ENCODE results near the gene TTC3.
A peak's percentile ranks its signal among the peaks of the same experiment; 100 is the strongest.

The TTC3 gene

GRCh38 chr21:37085726-37086125 lies 12.7 kb downstream of the TTC3 start:
- ChIA-PET POLR2A (interaction anchor here (0.6 kb wide), 1 partner anchor 347 kb away, joined by 4 read pairs; no protein-coding TSS in a partner anchor), CTCF (interaction anchor here (0.5 to 2.9 kb wide), 9 partner anchors 10 to 455 kb away, joined by 3 to 11 read pairs (median 6); no protein-coding TSS in a partner anchor)
- H3K36me3 ChIP-seq (ENCODE audit: control insufficient read depth in 2 of 2, insufficient read depth in 1 of 2, low read length in 2 of 2): peaks cover 8% of the 10 kb centered on the region in 2 experiments
- TF ChIP-seq ZSCAN5A (tag by site-specific recombination; IDR thresholded peaks at IDR 0.05) (no peak), PRDM10 (tag by site-specific recombination; IDR thresholded peaks at IDR 0.05) (no peak), OVOL3 (tag by site-specific recombination; IDR thresholded peaks at IDR 0.05) (no peak), ZNF558 (tag by site-specific recombination; IDR thresholded peaks at IDR 0.05) (no peak), ZNF112 (tag by site-specific recombination; IDR thresholded peaks at IDR 0.05) (no peak), KLF1 (tag by site-specific recombination; IDR thresholded peaks at IDR 0.05) (no peak), MEIS1 (CRISPR knock-in tag; IDR thresholded peaks at IDR 0.05; ENCODE audit: borderline replicate concordance) (no peak), BCL6B (tag by site-specific recombination; IDR thresholded peaks at IDR 0.05) (no peak), ZNF132 (tag by site-specific recombination; IDR thresholded peaks at IDR 0.05; ENCODE audit: borderline replicate concordance) (no peak), ZNF670 (tag by site-specific recombination; IDR thresholded peaks at IDR 0.05; ENCODE audit: low read depth) (no peak), ZNF426 (tag by site-specific recombination; IDR thresholded peaks at IDR 0.05) (no peak), KLF9 (tag by site-specific recombination; IDR thresholded peaks at IDR 0.05; ENCODE audit: low read depth) (no peak), ZNF658 (tag by site-specific recombination; IDR thresholded peaks at IDR 0.05) (no peak)
- H3K9me3 ChIP-seq (ENCODE audit: control insufficient read depth, insufficient read depth, low read depth, low read length): no peaks in the 10 kb centered on the region
- no peak overlapping the region for H3K4me3 ChIP-seq (ENCODE audit: low read depth, low read length)
- H3K4me1 ChIP-seq (ENCODE audit: control insufficient read depth, insufficient read depth, low read length): no peaks in the 10 kb centered on the region
- H3K27ac ChIP-seq (ENCODE audit: extremely low read depth, low read depth, low read length): no peak overlapping the region

- H3K4me3 ChIP-seq (ENCODE audit: low read depth, low read length): no peak overlapping the region
- POLR2A ChIA-PET: interaction anchor here (0.6 kb wide), 1 partner anchor 933 kb away, joined by 3 read pairs; no protein-coding TSS in a partner anchor
- CTCF ChIA-PET: interaction anchor here (0.6 to 2.9 kb wide), 17 partner anchors 9 to 1283 kb away, joined by 3 to 25 read pairs (median 4); partner anchors contain the start of gene HLCS
- H3K9me3 ChIP-seq (ENCODE audit: control insufficient read depth, insufficient read depth, low read depth, low read length): no peaks in the 10 kb centered on the region
- H3K27ac ChIP-seq (ENCODE audit: extremely low read depth, low read depth, low read length): no peak overlapping the region
- H3K36me3 ChIP-seq (ENCODE audit: control insufficient read depth in 2 of 2, insufficient read depth in 1 of 2, low read length in 2 of 2): peaks cover 12 to 14% of the 10 kb centered on the region in 2 experiments
- no peaks in the 10 kb centered on the region for H3K4me1 ChIP-seq (ENCODE audit: control insufficient read depth, insufficient read depth, low read length)
- TF ChIP-seq PRDM6 (tag by site-specific recombination; IDR thresholded peaks at IDR 0.05) (peak; percentile 66), KLF16 (tag by site-specific recombination; IDR thresholded peaks at IDR 0.05) (no peak), BCL11B (tag by site-specific recombination; IDR thresholded peaks at IDR 0.05; ENCODE audit: low read depth) (no peak), MEIS1 (CRISPR knock-in tag; IDR thresholded peaks at IDR 0.05; ENCODE audit: borderline replicate concordance) (no peak), ZNF391 (tag by site-specific recombination; IDR thresholded peaks at IDR 0.05; ENCODE audit: borderline replicate concordance, low read depth) (no peak), WT1 (tag by site-specific recombination; IDR thresholded peaks at IDR 0.05) (0 out of 2 replicates have a peak, but pooled peaks have one; percentile 23), ZNF202 (tag by site-specific recombination; IDR thresholded peaks at IDR 0.05; ENCODE audit: borderline replicate concordance) (no peak), ZNF26 (tag by site-specific recombination; IDR thresholded peaks at IDR 0.05) (no peak), ZNF664 (tag by site-specific recombination; IDR thresholded peaks at IDR 0.05) (peak; percentile 14; the same call in 1 of the 2 replicates), ZNF658 (tag by site-specific recombination; IDR thresholded peaks at IDR 0.05) (no peak), ZNF561 (tag by site-specific recombination; IDR thresholded peaks at IDR 0.05; ENCODE audit: borderline replicate concordance) (no peak), FEZF1 (tag by site-specific recombination; IDR thresholded peaks at IDR 0.05) (peak; percentile 29; the same call in 1 of the 2 replicates), ZNF785 (tag by site-specific recombination; IDR thresholded peaks at IDR 0.05) (no peak), ZNF394 (tag by site-specific recombination; IDR thresholded peaks at IDR 0.05; ENCODE audit: borderline replicate concordance) (0 out of 2 replicates have a peak, but pooled peaks have one; percentile 31)
Observed at GRCh38 chr21:37087188-37087587, 14.1 kb downstream of the TTC3 start.
